ENCODE data around the gene KLF7. TPM values are rescaled to one million over a fixed set of nuclear protein-coding genes. Genes with fewer than 3 reads are reported as not detected.

KLF7 gene
- total and polyA plus RNA-seq, 2 donors (not counting 3 experiments of a cell fraction or from before 2014, with no cell fraction given): 32.8 to 42.9 TPM

DNA sequence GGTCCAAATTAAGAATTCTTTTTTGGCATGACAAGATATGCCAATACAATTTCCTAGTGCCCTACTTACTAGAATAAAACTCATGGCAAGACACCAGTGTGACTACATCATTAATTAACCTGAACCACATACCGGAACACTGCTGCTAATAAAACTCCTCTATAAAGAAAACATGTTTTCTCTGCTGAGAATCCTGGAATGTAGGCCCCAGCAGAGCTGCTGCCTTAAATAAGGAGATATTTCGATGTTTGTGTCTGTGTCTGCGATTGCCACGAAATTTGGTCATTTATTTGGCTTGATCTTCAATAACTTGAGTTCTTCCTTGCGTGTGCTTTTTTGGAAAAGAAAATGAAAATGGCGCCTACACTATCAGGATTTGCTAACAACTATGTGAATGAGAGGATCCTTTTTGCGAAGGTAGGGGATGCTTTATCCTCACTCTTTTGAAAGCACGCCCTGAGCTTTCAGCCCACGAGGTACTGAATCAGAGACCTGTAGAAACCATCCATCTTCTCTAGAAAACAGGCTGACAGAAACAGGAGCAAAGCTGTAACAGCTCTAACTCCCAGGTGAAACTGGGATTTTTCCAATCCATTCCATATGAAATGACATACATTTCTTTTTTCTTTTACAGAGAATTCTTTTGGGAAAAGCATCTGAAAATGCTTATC is 27.0 kb downstream of the KLF7 start:
- dilution Hi-C loops (cut with MboI; ENCODE audit: extremely low pct_ligation_motif_present, low sequenced_read_pairs) (no loop called here), intact Hi-C loops (cut with micrococcal nuclease) (loop anchor here (10.0 kb wide), 1 partner anchor 154 kb away; no protein-coding TSS in a partner anchor)
- no TSS peak for BruUV-seq (replicated peaks)
- DNase-seq (ENCODE audit: low read depth, low spot score) (no peak), FAIRE-seq (no peak)
- CTCF ChIA-PET: no interaction called here
- Histone ChIP-seq H3K9me1 (replicated peaks; ENCODE audit: control insufficient read depth, extremely low read depth, insufficient read depth, low read length) (no peaks in the 10 kb centered on the region), H3K36me3 (ENCODE audit: control insufficient read depth in 2 of 2, extremely low read depth in 1 of 2, insufficient read depth in 2 of 2, low read length in 2 of 2) (no peaks in the 10 kb centered on the region), H2AFZ (ENCODE audit: low read depth, low read length) (no peak overlapping the region), H3K27me3 (ENCODE audit: control insufficient read depth in 2 of 2, insufficient read depth in 2 of 2, low read length in 2 of 2) (no peaks in the 10 kb centered on the region), H3K4me1 (ENCODE audit: control insufficient read depth, extremely low read depth, insufficient read depth, low read length) (peaks cover 53% of the 10 kb centered on the region), H3K79me2 (ENCODE audit: control insufficient read depth, insufficient read depth, low read length) (peaks cover 91% of the 10 kb centered on the region), H3K4me2 (ENCODE audit: insufficient read depth, low read length) (no peak overlapping the region), H3K27ac (ENCODE audit: insufficient read depth, low read depth, low read length) (no peak overlapping the region), H3K9me3 (replicated peaks; ENCODE audit: control insufficient read depth, insufficient read depth, low read length) (no peaks in the 10 kb centered on the region), H3K9ac (replicated peaks; ENCODE audit: extremely low read depth, insufficient read depth, low read length) (no peak overlapping the region), H3K4me3 (replicated peaks in 1 of 3; ENCODE audit: insufficient read depth in 1 of 3, low read depth in 1 of 3, low read length in 3 of 3) (no peak overlapping the region), H4K20me1 (replicated peaks; ENCODE audit: control insufficient read depth, extremely low read depth, insufficient read depth, low read length) (no peaks in the 10 kb centered on the region)
- TF ChIP-seq MYC (IDR thresholded peaks at IDR 0.05; ENCODE audit: low read depth, low read length) (no peak), POLR2A (IDR thresholded peaks at IDR 0.05; ENCODE audit: low read depth, low read length) (no peak), EZH2 (IDR thresholded peaks at IDR 0.05; ENCODE audit: borderline replicate concordance, low read depth, low read length, severe bottlenecking) (no peak)
- TF ChIP-seq, protein P1, sequence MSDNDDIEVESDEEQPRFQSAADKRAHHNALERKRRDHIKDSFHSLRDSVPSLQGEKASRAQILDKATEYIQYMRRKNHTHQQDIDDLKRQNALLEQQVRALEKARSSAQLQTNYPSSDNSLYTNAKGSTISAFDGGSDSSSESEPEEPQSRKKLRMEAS (IDR thresholded peaks at IDR 0.05; ENCODE audit: insufficient read depth, insufficient read length): no peak
- POLR2A ChIA-PET: no interaction called here

DNA sequence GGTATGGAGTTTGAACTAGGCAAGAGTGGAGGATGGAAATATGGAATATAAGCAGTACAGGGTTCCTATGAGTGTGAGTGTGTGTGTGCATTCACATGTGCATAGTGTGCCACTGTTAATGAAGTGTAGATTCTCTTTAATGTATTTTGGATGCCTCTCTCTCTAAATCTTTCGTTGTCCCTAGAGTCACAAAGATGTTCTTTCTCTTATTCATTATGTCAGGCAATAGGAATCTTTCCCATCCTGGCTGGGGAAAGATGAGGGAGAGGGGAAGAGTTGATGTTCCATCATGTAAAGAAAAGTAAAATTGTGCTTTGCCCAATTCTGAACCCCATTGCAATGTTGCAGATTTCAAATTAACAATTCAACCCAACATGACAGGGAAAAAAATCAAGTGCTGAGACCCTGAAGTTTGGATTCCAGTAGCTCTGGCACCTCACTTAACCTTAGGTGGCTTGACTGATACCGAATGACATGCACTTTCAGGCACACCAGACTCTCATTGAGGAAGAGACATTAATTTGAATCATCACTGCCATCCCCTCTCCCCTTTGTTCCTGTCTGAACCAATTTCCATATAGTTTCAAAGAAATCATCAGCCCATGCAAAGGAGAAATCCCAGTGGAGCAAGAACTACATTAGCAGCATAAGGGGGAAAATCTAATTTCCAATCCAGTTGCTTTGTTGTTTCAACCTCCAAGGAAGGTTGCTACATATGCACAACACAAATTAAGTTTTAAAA is 28.0 kb downstream of the KLF7 start:
- Histone ChIP-seq H4K20me1 (replicated peaks; ENCODE audit: control insufficient read depth, extremely low read depth, insufficient read depth, low read length) (no peaks in the 10 kb centered on the region), H3K9ac (replicated peaks; ENCODE audit: extremely low read depth, insufficient read depth, low read length) (no peak overlapping the region), H2AFZ (ENCODE audit: low read depth, low read length) (no peak overlapping the region), H3K4me2 (ENCODE audit: insufficient read depth, low read length) (no peak overlapping the region), H3K27me3 (ENCODE audit: control insufficient read depth in 2 of 2, insufficient read depth in 2 of 2, low read length in 2 of 2) (no peaks in the 10 kb centered on the region), H3K79me2 (ENCODE audit: control insufficient read depth, insufficient read depth, low read length) (peaks cover 94% of the 10 kb centered on the region), H3K27ac (ENCODE audit: insufficient read depth, low read depth, low read length) (no peak overlapping the region), H3K36me3 (ENCODE audit: control insufficient read depth in 2 of 2, extremely low read depth in 1 of 2, insufficient read depth in 2 of 2, low read length in 2 of 2) (no peaks in the 10 kb centered on the region), H3K4me1 (ENCODE audit: control insufficient read depth, extremely low read depth, insufficient read depth, low read length) (peaks cover 54% of the 10 kb centered on the region), H3K9me3 (replicated peaks; ENCODE audit: control insufficient read depth, insufficient read depth, low read length) (no peaks in the 10 kb centered on the region), H3K4me3 (replicated peaks in 1 of 3; ENCODE audit: insufficient read depth in 1 of 3, low read depth in 1 of 3, low read length in 3 of 3) (no peak overlapping the region), H3K9me1 (replicated peaks; ENCODE audit: control insufficient read depth, extremely low read depth, insufficient read depth, low read length) (no peaks in the 10 kb centered on the region)
- CTCF ChIA-PET: no interaction called here
- FAIRE-seq (no peak), DNase-seq (ENCODE audit: low read depth, low spot score) (no peak)
- dilution Hi-C loops (cut with MboI; ENCODE audit: extremely low pct_ligation_motif_present, low sequenced_read_pairs) (no loop called here), intact Hi-C loops (cut with micrococcal nuclease) (loop anchor here (10.0 kb wide), 1 partner anchor 153 kb away; no protein-coding TSS in a partner anchor)
- POLR2A ChIA-PET: no interaction called here
- TF ChIP-seq, protein P2, sequence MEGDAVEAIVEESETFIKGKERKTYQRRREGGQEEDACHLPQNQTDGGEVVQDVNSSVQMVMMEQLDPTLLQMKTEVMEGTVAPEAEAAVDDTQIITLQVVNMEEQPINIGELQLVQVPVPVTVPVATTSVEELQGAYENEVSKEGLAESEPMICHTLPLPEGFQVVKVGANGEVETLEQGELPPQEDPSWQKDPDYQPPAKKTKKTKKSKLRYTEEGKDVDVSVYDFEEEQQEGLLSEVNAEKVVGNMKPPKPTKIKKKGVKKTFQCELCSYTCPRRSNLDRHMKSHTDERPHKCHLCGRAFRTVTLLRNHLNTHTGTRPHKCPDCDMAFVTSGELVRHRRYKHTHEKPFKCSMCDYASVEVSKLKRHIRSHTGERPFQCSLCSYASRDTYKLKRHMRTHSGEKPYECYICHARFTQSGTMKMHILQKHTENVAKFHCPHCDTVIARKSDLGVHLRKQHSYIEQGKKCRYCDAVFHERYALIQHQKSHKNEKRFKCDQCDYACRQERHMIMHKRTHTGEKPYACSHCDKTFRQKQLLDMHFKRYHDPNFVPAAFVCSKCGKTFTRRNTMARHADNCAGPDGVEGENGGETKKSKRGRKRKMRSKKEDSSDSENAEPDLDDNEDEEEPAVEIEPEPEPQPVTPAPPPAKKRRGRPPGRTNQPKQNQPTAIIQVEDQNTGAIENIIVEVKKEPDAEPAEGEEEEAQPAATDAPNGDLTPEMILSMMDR (IDR thresholded peaks at IDR 0.05; ENCODE audit: extremely low read depth in 1 of 2, insufficient read depth in 1 of 2, low read depth in 1 of 2, low read length in 2 of 2): no peak
- TF ChIP-seq MYC (IDR thresholded peaks at IDR 0.05; ENCODE audit: low read depth, low read length): no peak
- TF ChIP-seq, protein P1 (IDR thresholded peaks at IDR 0.05; ENCODE audit: insufficient read depth, insufficient read length): no peak
- TF ChIP-seq POLR2A (IDR thresholded peaks at IDR 0.05; ENCODE audit: low read depth, low read length): no peak
- TF ChIP-seq EZH2 (IDR thresholded peaks at IDR 0.05; ENCODE audit: borderline replicate concordance, low read depth, low read length, severe bottlenecking): no peak
- TF ChIP-seq GATA2 (IDR thresholded peaks at IDR 0.05; ENCODE audit: insufficient read depth, insufficient read length, low read depth, low read length): no peak
- TF ChIP-seq FOS (IDR thresholded peaks at IDR 0.05; ENCODE audit: borderline replicate concordance, insufficient read depth, low read length): no peak
- TF ChIP-seq POLR2AphosphoS5 (IDR thresholded peaks at IDR 0.05; ENCODE audit: insufficient read depth, low read depth, low read length): no peak
- TF ChIP-seq JUN (IDR thresholded peaks at IDR 0.05; ENCODE audit: borderline replicate concordance, insufficient read depth, insufficient read length, low read depth): no peak
- BruUV-seq (replicated peaks): no TSS peak
